ENCODE results near the gene PLXDC2. TPM values are rescaled to one million over a fixed set of nuclear protein-coding genes. Genes with fewer than 3 reads are reported as not detected.
"Not testable (repeated sequence)": the region's sequence is repeated elsewhere in the genome, so short reads cannot be mapped to it uniquely, and the experiment has no call there.

The PLXDC2 gene
- total RNA-seq, 1 donor: 3.2 TPM

- no peak overlapping the region for H3K4me3 ChIP-seq (ENCODE audit: low read depth, low read length)
- TF ChIP-seq, protein P1, sequence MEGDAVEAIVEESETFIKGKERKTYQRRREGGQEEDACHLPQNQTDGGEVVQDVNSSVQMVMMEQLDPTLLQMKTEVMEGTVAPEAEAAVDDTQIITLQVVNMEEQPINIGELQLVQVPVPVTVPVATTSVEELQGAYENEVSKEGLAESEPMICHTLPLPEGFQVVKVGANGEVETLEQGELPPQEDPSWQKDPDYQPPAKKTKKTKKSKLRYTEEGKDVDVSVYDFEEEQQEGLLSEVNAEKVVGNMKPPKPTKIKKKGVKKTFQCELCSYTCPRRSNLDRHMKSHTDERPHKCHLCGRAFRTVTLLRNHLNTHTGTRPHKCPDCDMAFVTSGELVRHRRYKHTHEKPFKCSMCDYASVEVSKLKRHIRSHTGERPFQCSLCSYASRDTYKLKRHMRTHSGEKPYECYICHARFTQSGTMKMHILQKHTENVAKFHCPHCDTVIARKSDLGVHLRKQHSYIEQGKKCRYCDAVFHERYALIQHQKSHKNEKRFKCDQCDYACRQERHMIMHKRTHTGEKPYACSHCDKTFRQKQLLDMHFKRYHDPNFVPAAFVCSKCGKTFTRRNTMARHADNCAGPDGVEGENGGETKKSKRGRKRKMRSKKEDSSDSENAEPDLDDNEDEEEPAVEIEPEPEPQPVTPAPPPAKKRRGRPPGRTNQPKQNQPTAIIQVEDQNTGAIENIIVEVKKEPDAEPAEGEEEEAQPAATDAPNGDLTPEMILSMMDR (IDR thresholded peaks at IDR 0.05; ENCODE audit: insufficient read depth, low read length): no peak
- no peak for DNase-seq (ENCODE audit: low read depth)
Measured at GRCh38 chr10:20029523-20029922, 213.3 kb downstream of the PLXDC2 start.

DNA sequence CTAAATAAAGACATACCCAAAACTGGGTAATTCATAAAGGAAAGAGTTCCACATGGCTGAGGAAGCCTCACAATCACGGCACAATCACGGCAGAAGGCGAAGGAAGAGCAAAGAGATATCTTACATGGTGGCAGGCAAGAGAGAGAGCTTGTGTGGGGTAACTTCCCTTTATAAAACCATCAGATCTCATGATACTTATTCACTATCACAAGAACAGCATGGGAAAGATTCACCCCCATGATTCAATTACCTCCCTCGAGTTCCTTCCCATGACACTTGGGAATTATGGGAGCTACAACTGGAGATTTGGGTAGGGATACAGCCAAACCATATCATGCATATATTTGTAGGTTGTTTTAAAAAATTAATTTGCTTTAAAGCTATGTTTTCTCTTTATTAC lies 217.2 kb downstream of the PLXDC2 start:
- TF ChIP-seq, protein P1 (IDR thresholded peaks at IDR 0.05; ENCODE audit: insufficient read depth, low read length): no peak
- no peak overlapping the region for H3K4me3 ChIP-seq (ENCODE audit: low read depth, low read length)
- no peak for DNase-seq (ENCODE audit: low read depth)

- DNase-seq (ENCODE audit: low read depth): no peak
- no peak overlapping the region for H3K4me3 ChIP-seq (ENCODE audit: low read depth, low read length)
- TF ChIP-seq, protein P1 (IDR thresholded peaks at IDR 0.05; ENCODE audit: insufficient read depth, low read length): no peak
Measured at GRCh38 chr10:20034732-20035131, 218.5 kb downstream of the PLXDC2 start.

- no peak for DNase-seq (ENCODE audit: low read depth)
- TF ChIP-seq, protein P1 (IDR thresholded peaks at IDR 0.05; ENCODE audit: insufficient read depth, low read length): no peak
- H3K4me3 ChIP-seq (ENCODE audit: low read depth, low read length): no peak overlapping the region
Measured at GRCh38 chr10:20040012-20040411, 223.8 kb downstream of the PLXDC2 start.

GRCh38 chr10:20041931-20042330 lies 225.7 kb downstream of the PLXDC2 start:
- H3K4me3 ChIP-seq (ENCODE audit: low read depth, low read length): no peak overlapping the region
- no peak for DNase-seq (ENCODE audit: low read depth)
- TF ChIP-seq, protein P1 (IDR thresholded peaks at IDR 0.05; ENCODE audit: insufficient read depth, low read length): no peak

- not testable (repeated sequence) for DNase-seq (ENCODE audit: low read depth); H3K4me3 ChIP-seq (ENCODE audit: low read depth, low read length)
Measured at GRCh38 chr10:20045100-20045499, 228.9 kb downstream of the PLXDC2 start.

GRCh38 chr10:20048161-20048560 lies 231.9 kb downstream of the PLXDC2 start:
- H3K4me3 ChIP-seq (ENCODE audit: low read depth, low read length): no peak overlapping the region
- TF ChIP-seq, protein P1 (IDR thresholded peaks at IDR 0.05; ENCODE audit: insufficient read depth, low read length): no peak
- DNase-seq (ENCODE audit: low read depth): no peak

Data from fibroblast of the aortic adventitia (primary cell).